Activated CD8-positive, alpha-beta memory T cell treated with anti-CD3 and anti-CD28 coated beads for 1 hour (primary cell): Measurements from ENCODE around the gene R3HCC1L.

Source experiments
- DNase-seq, 2 donors: peaks; one replicate each; pipeline ENCODE4 v3.0.0-alpha.2; 2020; ENCODE audit warnings: low read depth in 1 of 2; ENCODE audit errors: extremely low read depth in 1 of 2

R3HCC1L gene

DNA sequence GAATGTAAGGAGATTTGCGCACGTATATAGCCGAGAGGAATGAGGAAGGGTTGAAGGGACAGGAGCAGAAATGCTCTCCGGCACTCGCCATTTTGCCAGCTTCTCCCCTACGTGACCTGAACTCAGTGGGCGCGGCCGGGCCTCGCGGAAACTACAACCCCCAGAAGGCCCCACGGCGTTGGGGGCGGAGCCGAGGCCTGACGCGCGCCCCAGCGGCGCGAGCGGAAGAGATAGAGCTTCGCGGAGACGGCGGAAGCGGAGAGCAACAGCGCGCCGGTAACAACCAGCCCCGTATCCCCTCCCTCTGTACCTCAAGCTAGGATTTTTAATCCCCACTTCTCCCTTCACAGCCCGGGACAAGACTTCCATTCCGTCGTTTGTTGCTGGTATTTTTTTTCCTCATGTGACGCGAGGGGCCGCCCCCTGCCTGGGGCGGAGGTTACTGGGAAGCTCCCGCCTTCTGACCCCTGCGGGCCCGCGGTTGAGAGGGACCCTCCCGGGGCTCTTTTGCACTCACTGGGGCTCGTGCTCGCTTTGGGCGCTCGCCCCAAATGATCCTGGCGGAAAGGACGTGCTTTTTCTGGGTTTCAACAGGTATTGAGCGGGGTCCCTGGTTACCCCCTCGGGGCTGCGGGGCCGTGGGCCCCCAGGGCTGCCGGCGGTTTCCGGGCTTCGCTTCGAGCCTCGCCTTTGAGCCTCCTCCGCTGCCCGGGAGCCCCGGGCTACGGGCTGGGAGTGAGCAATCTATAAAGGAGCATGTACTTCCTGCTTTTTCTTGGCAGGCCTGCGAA, at the start of gene R3HCC1L:
Gene R3HCC1L (plus strand): TSS at position 227 of the 791 bp plus-strand sequence. CDS start 73,458 bp downstream, outside the sequence.
- peak; percentile 66 to 88 for DNase-seq

DNA sequence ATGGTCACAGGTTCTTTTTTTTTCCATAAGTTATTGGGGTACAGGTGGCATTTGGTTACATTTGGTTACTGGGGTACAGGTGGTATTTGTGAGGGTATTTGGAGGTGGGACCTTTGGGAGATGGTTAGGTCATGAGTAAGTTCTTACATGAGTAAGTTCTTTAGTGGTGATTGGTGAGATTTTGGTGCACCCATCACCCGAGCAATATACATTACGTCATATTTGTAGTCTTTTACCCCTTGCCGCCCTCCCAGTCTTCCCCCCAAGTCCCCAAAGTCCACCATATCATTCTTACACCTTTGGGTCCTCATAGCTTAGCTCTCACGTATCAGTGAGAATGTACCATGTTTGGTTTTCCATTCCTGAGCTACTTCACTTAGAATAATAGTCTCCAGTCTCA, 49.2 kb upstream of the R3HCC1L start:
- no peak for DNase-seq

DNA sequence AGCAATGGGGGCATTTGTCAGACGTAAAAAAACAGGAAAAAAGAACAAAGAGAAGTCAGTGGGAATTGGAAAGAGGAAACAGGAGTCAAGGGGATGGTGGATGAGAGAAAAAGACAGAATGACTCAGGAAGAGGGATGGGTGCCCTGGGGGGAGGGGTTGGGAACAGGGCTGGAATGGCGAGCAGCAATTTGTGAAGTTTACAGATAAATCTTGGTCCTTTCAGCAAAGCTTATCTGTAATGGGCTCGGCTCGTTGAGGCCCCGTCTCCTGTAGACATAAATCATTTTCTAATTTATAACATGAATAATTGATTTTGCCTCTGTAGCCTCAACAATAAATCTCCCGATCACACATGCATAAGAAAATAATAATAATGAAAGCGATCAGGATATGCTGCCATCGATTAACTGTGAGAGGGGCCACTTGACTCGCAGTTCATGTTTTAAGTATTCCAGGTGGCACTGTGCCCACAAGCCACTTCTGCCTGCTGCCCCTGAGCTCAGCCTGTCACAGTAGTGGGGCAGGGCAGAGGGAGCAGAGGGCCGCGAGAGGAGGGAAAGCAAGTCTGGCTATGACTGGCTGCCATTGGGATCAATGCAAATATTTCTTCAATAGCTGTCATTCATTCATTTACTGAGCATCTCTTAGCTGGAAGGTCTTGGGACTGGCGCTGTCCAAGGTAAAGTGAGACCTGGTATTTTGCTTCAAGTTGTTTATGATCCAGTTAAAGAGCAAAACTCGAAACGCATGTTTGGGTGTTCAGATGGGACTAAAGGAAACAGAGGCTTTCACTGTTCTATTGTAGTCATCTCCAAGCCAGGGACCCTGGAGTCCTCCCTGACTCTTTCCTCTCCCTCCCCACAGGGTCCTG, 47.4 kb upstream of the R3HCC1L start:
- DNase-seq, result no peak

DNA sequence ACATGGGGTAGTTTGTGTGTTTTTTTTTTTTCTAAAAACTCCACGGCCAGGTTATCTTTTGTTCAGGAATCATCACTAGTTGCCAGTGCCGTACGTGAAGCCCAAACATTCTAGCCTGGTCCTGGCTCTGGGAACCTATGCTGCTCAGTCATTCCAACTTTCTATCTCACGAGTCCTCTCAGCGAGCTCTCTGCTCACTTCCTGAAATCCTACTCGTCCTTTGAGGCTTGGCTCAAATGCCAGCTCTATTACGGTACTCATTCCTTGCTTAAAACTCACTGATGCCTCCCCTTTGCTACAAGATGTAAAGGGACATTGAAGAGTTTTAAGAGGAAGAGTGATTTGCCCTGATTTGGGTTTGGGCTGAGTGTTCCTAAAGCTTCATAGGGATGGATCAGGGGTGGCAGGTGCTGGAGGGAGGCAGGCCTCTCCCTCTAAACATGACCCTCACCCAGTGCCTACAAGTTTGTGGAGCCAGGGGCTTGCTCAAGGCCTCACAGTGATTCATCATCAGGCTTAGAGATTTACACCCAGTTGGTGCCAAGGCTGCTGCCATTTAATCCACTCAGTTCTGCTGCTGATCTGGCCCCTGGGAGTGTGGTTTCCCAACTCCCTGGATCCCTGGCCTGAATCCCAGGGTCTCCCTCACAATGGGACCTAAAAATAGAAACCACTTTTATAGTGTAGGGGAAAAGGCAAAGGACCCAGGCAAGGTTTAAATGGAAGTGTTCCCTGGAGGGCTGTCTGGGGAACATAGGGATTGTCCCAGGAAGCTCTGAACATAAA, 46.1 kb upstream of the R3HCC1L start:
- no peak for DNase-seq

DNA sequence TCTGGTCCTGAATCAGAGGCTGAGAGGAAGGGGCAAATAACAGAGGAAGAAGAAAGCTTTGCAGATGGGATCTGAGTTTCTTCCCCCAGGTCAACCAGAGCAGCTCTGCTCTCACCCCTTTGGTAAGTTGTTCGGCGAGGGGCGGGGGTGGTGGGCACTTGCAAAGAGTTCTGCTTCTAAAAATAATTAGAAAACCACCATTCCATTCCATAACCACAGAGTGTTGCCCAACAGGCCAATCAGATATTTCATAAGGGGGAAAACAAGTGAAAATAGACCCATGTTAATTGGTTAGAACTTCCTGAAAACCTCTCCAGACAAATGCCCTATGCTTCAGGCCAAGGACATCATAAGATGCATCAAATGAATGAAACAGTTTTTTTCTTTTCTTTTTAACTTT, 43.6 kb upstream of the R3HCC1L start:
- DNase-seq, result no peak

DNA sequence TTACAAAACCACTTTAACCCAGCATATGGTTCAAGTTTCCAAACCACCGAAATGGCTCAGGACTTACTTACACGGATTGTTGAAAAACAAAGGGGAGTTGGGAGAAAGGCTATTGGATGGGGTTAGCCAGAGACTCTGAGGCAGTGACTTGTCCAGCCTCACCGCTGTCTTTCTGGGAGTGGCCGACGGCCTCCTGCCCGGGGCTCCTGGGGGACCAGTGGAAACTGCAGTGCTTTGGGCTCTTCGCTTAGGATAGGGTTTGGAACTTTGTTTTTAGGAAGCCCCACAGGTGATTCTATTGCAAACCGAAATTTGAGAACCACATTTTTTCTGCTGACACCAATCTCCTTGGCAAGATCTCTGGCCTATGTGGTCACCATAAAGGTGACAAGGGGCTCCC, 38.1 kb upstream of the R3HCC1L start:
- DNase-seq, result no peak

DNA sequence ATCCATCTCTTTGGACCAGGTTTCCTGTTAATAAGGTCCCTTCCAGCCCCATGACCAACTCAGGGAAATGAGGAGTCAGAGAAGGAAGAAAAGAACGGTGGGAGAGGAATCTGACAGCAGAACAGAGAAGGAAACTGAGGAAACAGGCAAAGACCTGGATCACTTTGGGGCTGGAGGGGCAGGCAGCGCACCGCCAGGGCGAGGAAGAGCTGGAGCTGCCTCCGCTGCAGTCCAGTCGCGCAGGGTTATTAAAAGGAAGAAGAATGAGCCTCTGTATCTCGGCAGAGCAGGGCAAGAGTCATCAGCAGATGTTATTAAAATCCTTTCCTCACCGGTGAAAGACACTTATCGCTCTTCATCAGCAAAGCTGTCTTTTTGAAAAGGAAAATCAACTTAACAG, 37.7 kb upstream of the R3HCC1L start:
- no peak for DNase-seq

DNA sequence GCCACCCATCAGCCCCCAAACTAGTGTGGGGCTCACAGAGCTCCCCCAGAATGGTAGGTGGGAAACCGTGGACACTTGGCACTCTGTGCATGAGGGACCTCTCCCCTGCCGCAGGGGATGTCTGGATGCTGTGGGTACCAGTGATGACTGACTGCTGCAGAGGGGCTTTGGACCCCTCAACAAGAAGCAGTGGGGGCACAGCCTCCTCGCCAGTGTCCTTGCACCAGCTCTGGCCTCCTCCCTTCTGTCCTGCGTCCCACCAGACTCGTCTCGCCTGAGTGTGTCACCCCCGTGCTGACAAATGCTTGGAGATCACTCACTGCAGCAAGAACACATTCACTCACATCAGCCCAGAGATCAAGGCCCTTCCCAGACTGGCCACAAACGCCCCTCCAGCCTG, 37.3 kb upstream of the R3HCC1L start:
- no peak for DNase-seq

DNA sequence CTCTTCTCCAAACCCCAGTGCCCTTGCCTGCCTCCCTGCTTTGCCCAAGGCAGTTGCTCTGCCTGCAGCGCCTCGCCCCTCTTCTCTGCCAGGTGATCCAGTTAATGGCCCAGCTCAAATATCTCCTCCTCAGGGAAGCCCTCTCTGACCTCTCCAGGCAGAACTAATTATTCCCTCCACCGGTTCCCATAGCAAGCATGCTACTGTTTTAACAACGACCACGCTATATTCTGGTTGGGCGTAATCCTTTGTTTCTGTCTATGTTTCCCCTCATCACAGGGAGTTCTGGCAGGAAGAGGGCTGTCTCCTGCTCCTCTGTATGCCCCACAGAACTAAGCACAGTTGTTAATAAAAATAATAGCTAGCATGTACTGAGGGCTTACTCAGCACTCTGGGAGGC, 36.8 kb upstream of the R3HCC1L start:
- DNase-seq, result no peak

DNA sequence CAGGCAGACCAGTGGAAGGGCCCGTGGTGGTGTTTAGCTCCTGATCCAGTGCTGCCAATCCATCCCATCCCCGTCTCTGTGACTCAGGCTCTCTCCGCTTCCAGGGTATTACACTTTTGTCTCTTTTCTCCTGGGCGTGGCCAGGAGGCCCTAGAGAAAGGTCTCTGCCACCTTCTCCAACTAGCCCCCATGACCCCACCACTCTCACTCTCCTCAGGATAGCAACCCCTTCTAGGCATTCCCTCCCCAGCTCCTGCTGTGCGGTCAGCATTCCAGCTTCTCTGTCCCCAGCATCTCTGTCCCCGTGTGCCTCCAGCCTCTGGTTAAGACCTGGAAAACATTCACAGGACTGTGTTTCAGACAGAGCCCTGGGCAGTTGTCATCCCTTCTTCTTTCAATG, 36.2 kb upstream of the R3HCC1L start:
- no peak for DNase-seq

DNA sequence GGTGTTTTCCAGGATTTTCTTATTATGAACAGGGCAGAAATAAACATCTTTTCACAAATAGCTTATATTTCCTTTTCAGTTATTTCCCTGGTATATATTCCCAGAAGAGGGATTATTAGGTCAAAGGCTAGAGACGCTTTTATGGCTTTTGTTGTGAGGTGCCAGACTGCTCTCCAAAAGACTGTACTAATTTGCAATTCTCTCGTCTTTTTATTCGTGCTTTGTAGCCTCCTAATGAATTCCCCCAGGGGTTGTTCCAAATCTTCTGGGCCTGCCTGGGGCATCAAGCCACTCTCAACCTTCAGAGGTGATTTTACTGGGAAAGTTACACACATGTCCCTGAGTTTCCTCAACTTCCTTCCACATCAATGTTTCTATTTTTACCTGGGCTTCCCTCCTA, 34.0 kb upstream of the R3HCC1L start:
- no peak for DNase-seq

DNA sequence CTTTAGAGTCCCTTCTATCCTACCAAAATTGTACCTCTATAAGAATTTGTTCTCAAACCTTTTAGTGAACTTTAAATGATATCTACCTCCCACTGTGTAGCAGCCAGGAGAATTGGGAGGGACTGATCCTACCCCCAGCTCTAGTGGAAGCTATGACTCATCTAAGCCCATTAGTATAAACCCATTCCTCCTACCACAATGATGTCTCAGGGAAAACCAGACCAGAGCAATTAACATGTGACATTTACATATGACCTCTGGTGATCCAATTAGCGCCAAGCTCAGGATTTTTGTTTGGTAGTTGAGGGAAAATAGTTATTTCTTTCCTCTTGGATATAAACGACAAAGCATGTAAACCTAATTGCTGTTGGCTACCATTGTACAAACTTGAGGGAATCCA, 33.1 kb upstream of the R3HCC1L start:
- no peak for DNase-seq

DNA sequence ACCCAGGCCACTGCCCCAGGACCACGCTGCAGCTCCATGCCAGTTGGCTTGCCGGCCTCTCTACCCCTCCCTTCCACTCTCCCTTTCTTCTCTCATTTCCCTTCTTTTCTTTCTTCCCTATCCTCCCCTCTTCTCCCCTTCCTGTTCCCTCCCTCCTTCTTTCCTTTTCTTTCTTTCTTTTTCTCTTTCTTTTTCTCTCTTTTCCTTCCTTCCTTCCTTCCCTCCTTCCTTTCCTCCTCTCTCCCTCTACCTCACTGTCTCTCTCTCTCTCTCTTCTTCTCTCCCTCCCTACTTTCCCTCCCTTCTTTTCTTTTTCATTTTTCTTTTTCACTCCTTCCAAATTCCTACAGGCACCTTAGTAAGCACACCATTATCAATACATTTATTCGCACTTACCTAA, 30.3 kb upstream of the R3HCC1L start:
- no peak for DNase-seq

DNA sequence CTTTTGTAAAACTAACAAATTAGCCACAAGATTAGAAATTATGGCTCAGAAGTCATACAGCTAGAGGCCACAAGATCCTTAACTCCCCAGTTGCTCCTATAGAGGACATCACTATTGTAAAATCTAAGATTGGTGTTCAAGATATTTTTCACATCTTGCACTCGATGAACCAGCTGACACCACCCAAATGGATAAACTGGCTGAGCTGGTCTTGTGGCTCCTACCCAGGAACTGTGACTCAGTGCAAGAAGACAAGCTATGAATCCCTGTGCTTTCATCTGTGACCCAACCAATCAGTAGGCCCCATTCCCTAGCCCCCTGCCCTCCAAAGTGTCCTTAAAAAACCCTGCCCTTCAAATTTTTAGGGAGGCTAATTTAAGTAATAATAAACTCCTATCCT, 27.9 kb upstream of the R3HCC1L start:
- DNase-seq, result no peak

DNA sequence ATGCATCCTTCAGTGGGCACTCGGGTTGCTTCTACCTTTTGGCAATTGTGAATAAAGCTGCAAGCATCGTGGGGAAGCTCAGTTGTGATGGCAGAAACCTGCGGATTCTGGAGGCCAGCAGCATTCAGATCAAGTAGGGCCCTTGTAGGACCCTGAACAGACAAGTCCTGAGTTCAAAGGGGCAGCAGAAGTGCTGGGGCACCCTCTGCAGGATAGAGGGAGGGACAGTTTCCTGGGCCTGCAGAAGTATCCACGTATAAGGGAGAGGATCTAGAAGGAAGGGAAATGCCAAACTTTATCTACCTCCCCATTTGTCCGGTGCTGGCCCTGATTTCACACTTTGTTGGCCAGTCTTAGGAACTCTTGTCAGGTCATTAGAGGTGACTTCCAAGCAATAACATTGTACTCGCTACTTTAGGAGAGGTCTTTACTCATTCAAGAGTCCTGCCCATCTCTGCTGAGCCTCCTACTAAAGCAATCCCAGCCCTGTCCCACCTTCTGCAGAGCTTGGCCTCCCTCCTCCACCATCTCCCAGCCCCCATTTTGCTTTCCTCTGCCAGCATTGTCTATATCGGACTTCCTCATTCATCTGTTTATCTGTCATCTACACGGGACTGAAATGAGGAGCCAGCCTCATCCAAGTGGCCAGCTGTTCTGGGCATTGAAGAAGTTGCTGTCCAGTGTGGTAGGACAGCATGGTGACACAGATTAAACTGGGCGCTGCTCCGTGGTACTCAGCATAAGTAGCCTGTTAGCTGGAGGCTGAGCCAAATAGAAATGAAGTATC, 26.6 kb upstream of the R3HCC1L start:
- DNase-seq, result no peak

DNA sequence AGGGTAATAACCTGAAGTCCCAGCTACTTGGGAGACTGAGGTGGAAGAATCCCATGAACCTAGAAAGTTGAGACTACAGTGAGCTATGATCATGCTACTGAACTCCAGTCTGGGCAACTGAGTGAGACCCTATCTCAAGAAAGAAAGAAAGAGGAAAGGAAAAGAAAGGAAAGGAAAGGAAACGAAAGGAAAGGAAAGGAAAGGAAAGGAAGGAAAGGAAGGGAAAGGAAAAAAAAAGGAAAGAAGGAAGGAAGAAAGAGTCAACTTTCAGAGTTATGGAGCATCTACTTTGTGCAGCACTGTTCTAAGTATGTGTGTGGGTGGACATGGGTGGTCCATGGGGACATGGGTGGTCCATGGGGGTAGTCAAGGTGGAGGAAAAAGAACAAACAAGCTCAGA, 24.1 kb upstream of the R3HCC1L start:
- no peak for DNase-seq

DNA sequence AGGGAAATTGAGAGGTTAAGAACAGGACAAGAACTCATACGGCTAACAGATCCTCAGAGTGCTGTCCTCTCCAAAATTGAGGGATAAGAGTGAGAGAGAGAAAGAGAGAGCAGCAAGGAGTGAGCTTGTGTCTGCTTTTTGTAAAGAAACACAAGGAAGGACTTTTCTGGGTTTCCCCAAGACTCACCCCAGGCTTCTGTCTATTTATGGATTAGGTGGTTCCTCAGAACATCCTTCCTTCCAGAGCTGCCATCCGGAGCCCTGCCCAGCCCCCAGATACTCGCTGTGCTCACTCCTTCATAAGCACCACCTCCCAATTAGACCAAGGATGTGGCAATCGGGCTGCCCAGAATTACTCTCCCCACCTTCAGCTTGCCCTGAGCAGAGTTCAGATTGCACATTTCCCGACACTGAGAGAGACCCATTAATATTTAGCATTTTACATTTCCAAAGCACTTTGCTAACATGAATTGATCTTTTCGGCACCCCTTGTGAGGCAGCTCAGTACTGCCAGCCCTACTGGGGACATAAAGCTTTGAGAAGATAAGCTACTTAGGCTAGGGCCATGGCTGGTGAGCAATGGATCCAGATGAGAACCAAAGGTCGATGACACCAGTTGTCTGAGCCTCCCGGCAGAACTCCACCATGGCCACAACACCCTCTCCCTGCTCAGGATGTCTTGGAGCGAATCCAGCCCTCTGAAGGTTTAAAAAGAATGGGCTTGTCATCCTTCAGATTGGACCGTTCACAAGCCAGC, 19.2 kb upstream of the R3HCC1L start:
- DNase-seq, result no peak

DNA sequence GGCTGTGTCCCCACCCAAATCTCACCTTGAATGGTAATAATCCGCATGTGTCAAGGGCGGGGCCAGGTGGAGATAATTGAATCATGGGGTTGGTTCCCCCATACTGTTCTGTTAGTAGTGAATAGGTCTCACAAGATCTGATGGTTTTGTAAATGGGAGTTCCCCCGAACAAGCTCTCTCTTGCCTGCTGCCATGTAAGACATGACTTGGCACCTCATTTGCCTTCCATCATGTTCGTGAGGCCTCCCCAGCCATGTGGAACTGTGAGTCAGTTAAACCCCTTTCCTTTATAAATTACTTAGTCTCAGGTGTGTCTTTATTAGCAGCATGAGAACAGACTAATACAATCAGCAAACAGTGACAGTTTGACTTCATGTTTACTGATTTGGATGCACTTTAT, 14.6 kb upstream of the R3HCC1L start:
- DNase-seq, result no peak

DNA sequence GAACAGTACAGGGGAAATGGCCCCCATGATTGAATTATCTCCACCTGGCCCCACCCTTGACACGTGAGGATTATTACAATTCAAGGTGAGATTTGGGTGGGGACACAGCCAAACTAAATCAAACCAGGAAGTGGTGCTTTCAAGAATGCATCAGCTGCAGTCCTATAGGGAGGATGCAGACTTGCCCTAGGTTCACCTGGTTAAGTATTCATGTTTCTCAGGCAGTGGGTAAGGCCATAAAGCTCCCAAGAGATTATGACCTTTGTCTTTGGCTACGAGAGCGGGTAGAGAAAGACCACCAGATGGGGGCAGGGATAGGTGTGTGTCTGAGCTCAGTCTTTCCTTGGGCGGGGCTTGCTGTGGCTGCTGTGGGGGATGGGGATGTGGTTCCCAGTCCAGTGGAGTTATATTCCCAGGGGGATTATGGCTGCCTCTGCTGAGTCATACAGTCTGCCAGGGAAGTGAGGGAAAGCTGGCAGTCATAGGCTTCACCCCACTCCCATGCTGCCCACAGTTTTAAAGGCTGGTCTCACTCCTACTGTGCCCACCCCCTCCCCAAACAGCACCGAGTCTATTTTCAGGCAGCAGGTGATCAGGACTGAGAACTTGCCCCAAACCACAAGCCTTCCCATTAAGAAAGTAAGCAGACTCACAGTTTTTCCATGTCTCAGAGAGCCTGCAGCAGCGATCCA, 8.4 kb upstream of the R3HCC1L start:
- DNase-seq, result no peak
